KMS-11 (cell line): ENCODE measurements around the gene AP2A2.

Experiments
- H2AFZ ChIP-seq: fragments of 200-600 bp; sonication (generic); 2 replicates; pipeline ENCODE4 v1.6.1; 2016; ENCODE audit warnings: antibody characterized with exemption, mixed run types, low read depth
- H3K27ac ChIP-seq: fragments of 200-600 bp; sonication (generic); 2 replicates; pipeline ENCODE4 v1.6.1; 2016; ENCODE audit warnings: mild to moderate bottlenecking, mixed run types
- H3K27me3 ChIP-seq: fragments of 200-600 bp; sonication (generic); 2 replicates; pipeline ENCODE4 v1.6.1; 2017; ENCODE audit warnings: mild to moderate bottlenecking, low read depth, mixed run types, moderate library complexity; ENCODE audit not compliant: insufficient read depth
- H3K36me3 ChIP-seq: fragments of 200-600 bp; sonication (generic); 2 replicates; pipeline ENCODE4 v1.6.1; 2017; ENCODE audit warnings: mild to moderate bottlenecking, mixed run types; ENCODE audit not compliant: insufficient read depth
- H3K4me1 ChIP-seq: fragments of 200-600 bp; sonication (generic); 2 replicates; pipeline ENCODE4 v1.6.1; 2016; ENCODE audit warnings: mild to moderate bottlenecking, low read depth, mixed run types; ENCODE audit not compliant: poor library complexity, severe bottlenecking
- H3K4me2 ChIP-seq: fragments of 200-600 bp; sonication (generic); 2 replicates; pipeline ENCODE4 v1.7.0; 2016; ENCODE audit warnings: mild to moderate bottlenecking, mixed run types
- H3K4me3 ChIP-seq: fragments of 200-600 bp; sonication (generic); IDR thresholded peaks from 2 replicates; pipeline ENCODE4 v1.6.1; 2017; ENCODE audit warnings: low read depth, low read length, mixed read lengths; ENCODE audit not compliant: insufficient read depth
- H3K79me2 ChIP-seq: fragments of 200-600 bp; sonication (generic); 2 replicates; pipeline ENCODE4 v1.6.1; 2016; ENCODE audit warnings: low read depth, mixed run types; ENCODE audit not compliant: insufficient read depth
- H3K9ac ChIP-seq: fragments of 200-600 bp; sonication (generic); 2 replicates; pipeline ENCODE4 v1.6.1; 2016; ENCODE audit warnings: mild to moderate bottlenecking, mixed run types
- H4K20me1 ChIP-seq: fragments of 200-600 bp; sonication (generic); 2 replicates; pipeline ENCODE4 v1.6.1; 2016; ENCODE audit warnings: mild to moderate bottlenecking, mixed run types; ENCODE audit not compliant: insufficient read depth
- TF ChIP-seq, protein P1 (sequence below): fragments of 200-600 bp; sonication (generic); conservative IDR thresholded peaks from 2 replicates; pipeline ENCODE4 v1.6.1; 2017; ENCODE audit warnings: low read depth, mild to moderate bottlenecking, antibody characterized with exemption, low read length, moderate library complexity, mixed read lengths

Gene AP2A2

DNA sequence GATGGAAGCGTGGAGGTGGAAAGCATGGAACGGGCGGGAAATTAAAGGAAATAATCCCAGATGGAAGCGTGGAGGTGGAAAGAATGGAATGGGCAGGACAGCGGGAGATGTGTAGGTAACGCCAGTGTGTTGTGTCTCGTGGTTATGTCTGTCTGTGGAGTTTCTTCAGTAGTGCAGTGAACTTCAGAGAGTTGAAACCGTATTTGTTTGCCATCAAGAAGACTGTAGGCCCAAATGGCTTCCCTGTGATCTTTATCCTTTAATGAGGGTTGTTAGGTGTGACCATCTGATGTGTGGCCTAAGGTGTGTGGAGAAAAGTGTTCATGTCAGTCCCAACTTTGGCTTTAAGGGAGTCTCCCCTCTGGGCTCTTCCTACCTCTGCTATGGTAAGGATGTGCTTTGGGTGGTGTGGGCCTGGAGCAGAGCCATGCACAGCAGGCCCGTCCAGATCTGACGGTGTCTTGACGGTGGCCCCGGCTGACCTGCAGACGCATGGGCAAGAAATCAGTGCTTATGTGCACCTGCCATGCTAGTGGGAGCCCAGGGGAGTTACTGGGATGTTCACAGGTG lies 39.6 kb downstream of the AP2A2 start:
- Histone ChIP-seq H3K79me2 (no peaks in the 10 kb centered on the region), H3K4me3 (no peak overlapping the region), H3K4me2 (no peak overlapping the region), H3K27ac (no peak overlapping the region), H2AFZ (no peak overlapping the region), H4K20me1 (no peaks in the 10 kb centered on the region), H3K36me3 (no peaks in the 10 kb centered on the region), H3K9ac (no peak overlapping the region), H3K4me1 (no peaks in the 10 kb centered on the region), H3K27me3 (no peaks in the 10 kb centered on the region)
- TF ChIP-seq, protein P1, sequence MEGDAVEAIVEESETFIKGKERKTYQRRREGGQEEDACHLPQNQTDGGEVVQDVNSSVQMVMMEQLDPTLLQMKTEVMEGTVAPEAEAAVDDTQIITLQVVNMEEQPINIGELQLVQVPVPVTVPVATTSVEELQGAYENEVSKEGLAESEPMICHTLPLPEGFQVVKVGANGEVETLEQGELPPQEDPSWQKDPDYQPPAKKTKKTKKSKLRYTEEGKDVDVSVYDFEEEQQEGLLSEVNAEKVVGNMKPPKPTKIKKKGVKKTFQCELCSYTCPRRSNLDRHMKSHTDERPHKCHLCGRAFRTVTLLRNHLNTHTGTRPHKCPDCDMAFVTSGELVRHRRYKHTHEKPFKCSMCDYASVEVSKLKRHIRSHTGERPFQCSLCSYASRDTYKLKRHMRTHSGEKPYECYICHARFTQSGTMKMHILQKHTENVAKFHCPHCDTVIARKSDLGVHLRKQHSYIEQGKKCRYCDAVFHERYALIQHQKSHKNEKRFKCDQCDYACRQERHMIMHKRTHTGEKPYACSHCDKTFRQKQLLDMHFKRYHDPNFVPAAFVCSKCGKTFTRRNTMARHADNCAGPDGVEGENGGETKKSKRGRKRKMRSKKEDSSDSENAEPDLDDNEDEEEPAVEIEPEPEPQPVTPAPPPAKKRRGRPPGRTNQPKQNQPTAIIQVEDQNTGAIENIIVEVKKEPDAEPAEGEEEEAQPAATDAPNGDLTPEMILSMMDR: no peak

- no peak overlapping the region for H2AFZ ChIP-seq
- H3K9ac ChIP-seq: no peak overlapping the region
- H3K27ac ChIP-seq: no peak overlapping the region
- no peak overlapping the region for H3K4me3 ChIP-seq
- H4K20me1 ChIP-seq: no peaks in the 10 kb centered on the region
- TF ChIP-seq, protein P1: no peak
- H3K79me2 ChIP-seq: no peaks in the 10 kb centered on the region
- H3K36me3 ChIP-seq: no peaks in the 10 kb centered on the region
- no peaks in the 10 kb centered on the region for H3K27me3 ChIP-seq
- H3K4me2 ChIP-seq: no peak overlapping the region
- no peaks in the 10 kb centered on the region for H3K4me1 ChIP-seq
Measured at GRCh38 chr11:967995-968751, 42.5 kb downstream of the AP2A2 start.

GRCh38 chr11:968822-969221 lies 43.2 kb downstream of the AP2A2 start:
- H3K36me3 ChIP-seq: no peaks in the 10 kb centered on the region
- H3K27ac ChIP-seq: no peak overlapping the region
- H3K79me2 ChIP-seq: no peaks in the 10 kb centered on the region
- no peak overlapping the region for H3K4me3 ChIP-seq
- TF ChIP-seq, protein P1: no peak
- H3K27me3 ChIP-seq: no peaks in the 10 kb centered on the region
- no peak overlapping the region for H2AFZ ChIP-seq
- no peaks in the 10 kb centered on the region for H3K4me1 ChIP-seq
- H4K20me1 ChIP-seq: no peaks in the 10 kb centered on the region
- no peak overlapping the region for H3K9ac ChIP-seq
- H3K4me2 ChIP-seq: no peak overlapping the region

GRCh38 chr11:969651-970205 lies 44.1 kb downstream of the AP2A2 start:
- Histone ChIP-seq H3K27me3 (no peaks in the 10 kb centered on the region), H3K9ac (no peak overlapping the region), H2AFZ (no peak overlapping the region), H3K4me3 (no peak overlapping the region), H3K4me1 (no peaks in the 10 kb centered on the region), H4K20me1 (no peaks in the 10 kb centered on the region), H3K36me3 (no peaks in the 10 kb centered on the region), H3K79me2 (no peaks in the 10 kb centered on the region), H3K4me2 (no peak overlapping the region), H3K27ac (no peak overlapping the region)
- TF ChIP-seq, protein P1: no peak
